HG02885 (cell line): ENCODE data around the gene RNF157.

Experiments used
- ATAC-seq: cut with Tn5 transposase; IDR thresholded peaks from one replicate; pipeline ENCODE4 v1.9.1; 2021; ENCODE audit warnings: mild to moderate bottlenecking; ENCODE audit not compliant: unreplicated experiment, poor library complexity

RNF157 gene

DNA sequence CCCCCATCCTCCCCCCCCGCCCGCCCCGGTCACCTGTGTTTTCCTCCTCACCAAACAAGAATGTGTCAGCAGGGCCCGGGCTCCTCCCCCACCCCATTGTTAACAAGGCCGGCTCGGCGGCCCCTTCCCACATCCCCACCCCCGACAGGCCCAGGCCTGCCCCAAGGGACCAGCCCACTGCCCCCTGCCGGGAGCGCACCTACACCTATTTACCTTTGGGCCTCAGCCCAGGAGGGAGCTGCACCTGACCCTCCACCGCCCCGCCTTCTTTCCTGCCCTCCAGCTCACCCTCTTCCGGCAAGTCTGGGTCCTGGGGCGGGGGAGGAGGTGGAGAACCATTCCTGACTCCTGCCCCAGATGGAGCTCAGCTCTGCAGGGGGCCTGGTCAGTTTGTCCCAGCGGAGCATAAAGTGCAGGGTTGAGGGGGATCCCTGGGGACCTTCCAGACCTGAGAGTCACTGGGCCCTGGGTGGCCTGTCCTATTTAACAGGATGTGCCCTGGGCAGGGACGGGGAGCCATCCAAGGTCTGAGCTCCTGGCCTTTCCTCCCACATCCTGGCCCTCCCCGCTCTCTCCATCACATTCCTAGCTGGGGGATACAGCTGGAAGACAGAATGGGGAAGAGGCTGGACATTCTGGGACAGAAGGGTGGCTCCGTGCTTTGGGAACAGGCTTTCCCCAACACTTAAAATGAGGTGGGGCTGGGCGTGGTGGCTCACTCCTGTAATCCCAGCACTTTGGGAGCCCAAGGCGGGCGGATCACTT, 107.5 kb downstream of the RNF157 start:
- ATAC-seq = no peak

DNA sequence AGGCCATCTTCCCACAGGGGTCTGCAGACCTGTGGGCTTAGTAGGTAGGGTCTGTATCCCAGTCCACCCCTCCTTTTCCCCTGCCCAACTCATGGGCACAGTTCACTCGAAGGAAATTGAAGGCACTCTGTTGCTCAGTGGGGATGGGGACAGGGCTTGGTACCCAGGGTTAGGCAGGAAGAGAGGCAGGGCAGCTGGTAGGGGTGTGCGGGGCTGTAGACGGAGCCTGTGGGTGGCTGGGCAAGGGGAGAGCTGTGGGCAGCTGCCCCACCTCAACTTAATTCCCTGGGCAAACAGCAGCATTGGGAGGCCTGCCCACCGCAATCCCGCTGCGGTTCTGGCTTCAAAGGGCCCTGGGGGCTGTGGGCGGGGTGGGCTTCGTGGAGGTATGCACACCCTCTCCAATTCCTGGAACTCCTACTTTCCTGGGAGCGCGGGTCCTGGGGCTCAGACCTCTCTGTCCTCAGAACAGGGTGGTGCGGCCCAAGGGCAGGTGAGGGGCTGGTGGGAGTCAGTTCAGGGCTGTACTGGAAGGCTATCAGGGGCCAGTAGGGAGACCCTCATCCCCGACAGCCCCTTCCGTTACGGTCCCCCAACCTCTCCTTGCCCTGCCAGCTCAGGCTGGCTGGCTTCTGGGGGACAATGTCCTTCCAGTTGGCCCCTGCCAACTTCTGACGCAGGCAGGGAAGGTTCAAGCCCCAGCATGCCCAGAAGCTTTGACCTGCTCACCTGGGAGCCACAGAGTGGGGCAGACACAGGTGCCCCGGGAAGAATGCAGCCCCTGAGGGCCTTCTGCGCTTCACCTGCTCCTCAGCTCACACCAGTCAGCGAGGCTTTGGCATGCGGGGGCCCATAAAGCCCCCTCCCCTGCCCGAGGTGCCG, 108.4 kb downstream of the RNF157 start:
- ATAC-seq = no peak

DNA sequence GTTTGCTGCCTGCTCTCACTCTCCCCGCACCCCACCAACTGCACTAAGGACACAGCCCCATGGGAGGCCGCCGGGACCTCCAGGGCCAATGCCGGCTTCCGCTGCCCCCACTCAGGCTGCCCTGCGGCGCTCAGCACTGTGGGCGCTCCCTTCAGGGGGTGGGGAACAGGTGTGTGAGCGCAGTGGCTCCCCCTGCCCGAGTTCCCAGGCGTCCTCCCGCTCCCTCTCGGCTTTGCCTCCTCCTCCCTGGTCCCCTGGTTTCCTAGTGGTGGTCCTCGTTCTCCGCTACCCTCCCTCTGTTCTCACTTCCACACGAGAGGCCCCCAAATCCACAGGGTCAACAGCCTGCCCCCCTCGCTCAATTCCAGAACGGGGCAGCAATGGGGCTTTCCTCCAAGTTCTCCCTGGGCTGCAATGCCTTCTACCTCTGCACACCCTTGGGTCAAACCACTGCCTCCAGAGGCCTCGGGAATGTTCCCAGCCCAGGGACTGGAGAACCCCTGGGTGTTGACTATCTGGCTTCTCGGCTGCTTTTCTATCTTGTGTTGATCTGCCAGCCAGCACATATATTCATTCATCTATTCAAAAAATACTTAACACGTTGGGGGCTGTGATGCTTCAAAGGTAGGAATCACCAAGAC, 109.1 kb downstream of the RNF157 start:
- no peak for ATAC-seq

DNA sequence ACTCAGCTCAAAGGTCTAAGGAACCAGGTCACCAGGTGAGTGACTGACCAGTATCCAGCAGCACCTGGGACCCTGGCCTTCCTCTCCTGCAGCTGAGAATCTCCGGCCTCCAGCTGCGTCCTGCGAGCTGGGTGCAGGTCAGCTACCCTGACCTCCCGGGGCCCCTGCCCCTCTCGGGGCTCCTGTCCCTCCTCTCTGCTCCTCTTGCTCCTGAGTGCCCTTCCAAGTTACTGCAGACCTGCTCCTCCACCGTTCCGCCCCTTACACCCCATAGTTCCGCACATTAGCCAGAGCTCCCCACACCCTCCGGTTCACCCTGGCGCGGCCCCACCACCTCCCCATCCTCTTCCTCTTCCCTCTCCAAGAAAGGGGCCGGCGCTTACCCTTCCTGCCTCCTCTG, 109.8 kb downstream of the RNF157 start:
- ATAC-seq = no peak

DNA sequence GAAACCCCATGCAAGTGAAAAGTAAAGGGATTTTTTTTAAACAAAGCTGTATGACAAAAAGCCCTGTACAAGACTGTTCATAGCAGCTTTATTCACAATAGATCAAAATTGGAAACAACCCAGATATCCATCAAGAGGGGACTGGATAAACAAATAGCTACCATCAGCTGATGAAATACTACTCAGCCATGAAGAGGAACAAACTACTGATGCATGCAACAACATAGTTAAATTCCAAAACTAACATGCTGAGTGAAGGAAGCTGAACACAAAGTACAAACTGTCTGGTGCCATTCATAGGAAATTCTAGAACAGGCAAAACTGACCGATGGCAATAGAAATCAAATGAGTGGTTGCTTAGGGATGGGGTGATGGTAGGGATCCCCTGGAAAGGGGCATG, 114.4 kb downstream of the RNF157 start:
- no peak for ATAC-seq

DNA sequence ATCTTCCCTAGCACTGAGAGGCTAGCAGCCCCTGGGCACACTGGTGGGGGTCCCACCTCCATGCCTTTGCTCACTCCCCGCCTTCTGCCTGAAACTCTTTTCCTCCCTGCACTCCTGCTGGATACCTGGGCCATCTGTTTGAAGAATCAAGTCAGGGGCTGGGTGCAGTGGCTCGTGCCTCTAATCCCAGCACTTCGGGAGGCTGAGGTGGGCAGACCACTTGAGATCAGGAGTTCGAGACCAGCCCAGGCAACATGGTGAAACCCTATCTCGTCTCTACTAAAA, 115.0 kb downstream of the RNF157 start:
- ATAC-seq = no peak

DNA sequence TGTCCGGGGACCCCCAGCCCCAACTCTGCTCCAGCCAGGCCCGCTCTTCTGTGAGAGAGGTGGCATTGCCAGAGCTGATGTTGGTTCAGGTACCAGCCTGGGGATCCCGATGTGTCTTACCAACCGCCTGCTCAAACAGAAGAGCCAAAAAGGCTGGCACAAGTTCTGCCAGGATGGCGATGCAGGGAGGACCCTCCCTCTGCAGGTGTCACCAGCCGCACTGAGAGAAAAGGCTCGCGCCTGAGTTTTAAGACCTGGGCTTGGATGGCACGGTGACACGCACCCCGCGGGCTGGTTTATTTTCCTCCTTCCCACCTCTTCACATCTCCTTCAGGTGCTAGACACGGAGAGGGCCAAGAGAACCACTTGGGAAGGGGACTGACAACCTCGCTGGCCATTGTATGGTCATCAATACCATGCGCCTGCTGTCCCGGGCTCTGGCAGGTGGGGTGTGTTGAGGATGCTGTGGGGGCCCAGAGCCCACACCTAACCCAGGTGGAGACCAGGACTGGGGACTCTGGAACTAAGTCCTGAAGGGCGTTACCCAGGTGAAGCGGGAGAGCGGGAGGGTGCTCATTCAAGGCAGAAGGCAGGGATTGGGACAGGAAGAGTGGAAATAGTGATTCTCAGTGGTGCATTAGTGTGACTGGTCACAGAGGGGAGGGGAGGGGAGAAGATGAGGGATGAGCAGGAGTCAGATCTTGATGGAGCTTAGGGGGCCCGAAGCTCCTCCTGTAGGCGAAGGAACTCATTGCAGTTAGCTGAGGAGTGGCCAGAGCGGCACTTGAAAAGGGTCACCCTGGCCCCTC, 115.5 kb downstream of the RNF157 start:
- no peak for ATAC-seq

DNA sequence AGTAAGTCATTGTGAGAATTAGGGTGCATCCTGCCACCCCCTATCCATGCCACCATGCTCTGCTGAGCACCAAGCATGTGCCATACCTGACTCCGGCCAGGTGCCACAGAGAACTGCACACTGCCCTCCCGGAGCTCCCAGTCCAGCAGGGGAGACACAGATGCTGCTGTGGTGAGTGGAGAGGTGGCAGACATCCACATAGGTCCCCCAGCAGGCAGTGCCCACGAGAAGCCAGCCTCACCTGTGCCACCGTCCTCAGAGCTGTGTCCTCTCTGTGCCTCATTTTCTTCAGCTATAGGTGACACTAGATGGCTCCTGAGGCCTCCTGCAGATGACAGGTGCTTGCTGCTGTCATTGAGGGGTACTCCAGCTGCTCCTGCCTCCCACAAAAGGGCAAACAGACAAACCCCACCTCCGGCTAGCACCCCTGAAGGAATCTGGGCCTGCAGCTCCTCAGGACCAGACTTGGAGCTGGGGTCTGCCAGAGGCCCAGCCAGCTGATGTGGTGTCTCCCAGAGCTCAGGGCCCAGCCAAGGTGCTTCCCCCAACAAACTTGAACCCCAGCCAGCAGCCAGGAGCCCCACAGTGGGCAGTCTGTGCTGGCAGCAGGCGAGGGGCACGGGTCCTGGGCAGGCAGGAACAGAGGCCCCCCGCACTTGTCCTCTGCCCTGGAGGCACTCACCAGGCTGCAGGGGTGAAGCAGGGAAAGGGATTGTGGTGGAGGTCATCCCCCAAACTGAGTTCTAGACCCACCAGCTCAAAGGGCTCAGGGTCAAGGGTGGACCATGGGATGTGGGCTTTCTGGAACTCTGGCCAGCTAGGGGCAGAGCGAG, 116.3 kb downstream of the RNF157 start:
- no peak for ATAC-seq

DNA sequence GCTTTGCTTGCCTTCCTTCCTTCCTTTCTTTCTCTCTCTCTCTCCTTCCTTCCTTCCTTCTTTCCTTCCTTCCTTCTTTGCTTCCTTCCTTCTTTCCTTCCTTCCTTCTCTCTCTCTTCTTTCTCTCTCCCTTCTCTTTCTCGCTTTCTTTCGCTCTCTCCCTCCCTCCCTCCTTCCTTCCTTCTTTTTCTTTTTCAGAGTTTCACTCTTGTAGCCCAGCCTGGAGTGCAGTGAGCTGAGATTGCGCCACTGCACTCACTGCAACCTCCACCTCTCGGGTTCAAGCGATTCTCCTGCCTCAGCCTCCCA, 117.1 kb downstream of the RNF157 start:
- ATAC-seq = no peak

DNA sequence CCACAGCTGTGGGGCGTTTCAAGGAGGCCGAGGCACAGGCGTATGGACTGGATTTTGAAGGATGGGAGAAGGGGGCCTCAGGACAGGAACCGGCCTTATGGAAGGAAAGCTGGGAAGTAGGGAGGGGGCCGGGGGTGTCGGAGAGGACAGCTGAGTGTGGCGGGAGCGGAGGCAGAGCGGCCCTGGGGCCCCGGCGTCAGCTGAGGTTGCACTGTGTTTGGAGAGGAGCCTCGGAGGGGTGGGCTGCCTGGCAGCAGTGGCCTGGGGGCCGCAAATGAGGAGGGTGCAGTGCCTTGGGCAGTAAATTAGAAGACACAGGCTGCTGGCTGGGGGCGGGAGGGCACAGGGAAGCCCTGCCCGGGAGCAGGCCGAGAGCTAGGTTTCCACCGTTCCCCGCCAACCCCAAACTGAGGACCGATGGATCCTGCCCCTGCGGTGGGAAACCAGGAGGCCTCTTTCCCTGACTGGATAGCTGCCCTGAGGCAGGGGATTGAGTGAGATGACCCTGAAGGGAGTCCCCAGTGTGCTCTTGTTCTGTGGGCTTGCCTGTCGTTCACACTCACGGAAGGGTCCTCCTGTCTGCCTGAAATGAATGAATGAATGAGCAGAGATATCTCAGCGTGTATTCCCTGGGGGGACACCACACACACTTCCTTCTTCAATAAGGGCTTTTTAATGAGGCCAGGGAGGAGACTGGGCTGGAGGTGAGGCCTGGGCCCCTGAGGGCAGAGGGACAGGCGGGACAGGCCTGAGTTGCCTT, 117.7 kb downstream of the RNF157 start:
- no peak for ATAC-seq

DNA sequence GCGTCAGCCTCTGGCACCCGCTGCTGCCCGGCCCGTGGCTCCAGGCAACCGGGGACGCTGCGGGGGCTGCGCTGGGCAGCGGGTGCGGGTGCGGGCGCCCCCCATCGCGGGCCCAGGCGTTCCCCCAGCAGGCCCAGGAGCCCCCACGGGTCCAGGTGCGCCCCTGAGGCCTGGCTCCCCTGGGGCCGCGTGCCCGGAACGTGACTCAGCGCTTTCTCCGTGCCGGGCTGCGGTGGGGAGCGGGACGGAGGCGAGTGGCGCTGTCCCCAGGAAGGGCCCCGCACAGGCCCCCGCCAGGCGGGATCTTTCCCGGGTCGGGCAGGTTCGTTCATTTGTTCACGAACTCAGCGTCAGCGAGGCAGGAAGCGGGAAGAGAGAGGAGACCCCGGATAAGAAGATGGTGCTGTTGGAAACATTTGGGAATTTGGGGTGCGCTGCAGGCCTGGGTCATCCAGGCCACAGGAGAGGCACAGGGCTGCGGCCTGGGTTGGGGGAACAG, 118.3 kb downstream of the RNF157 start:
- ATAC-seq = no peak

DNA sequence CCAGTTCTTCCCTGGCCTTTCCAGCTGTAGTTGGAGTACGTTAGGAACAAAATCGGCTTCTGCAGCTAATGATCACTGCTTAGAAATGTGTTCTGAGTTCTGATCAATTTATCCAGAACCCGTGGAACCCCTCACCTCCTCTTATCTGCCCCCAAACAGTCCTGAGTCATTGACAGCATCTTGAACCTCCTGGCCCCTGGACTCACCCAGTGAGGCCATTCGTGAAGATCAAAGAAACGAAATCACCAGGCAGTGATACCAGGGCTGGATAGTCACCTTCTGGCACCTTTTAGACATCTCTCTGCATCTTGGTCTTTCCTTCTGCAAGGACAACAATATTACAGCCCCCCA, 119.7 kb downstream of the RNF157 start:
- no peak for ATAC-seq

DNA sequence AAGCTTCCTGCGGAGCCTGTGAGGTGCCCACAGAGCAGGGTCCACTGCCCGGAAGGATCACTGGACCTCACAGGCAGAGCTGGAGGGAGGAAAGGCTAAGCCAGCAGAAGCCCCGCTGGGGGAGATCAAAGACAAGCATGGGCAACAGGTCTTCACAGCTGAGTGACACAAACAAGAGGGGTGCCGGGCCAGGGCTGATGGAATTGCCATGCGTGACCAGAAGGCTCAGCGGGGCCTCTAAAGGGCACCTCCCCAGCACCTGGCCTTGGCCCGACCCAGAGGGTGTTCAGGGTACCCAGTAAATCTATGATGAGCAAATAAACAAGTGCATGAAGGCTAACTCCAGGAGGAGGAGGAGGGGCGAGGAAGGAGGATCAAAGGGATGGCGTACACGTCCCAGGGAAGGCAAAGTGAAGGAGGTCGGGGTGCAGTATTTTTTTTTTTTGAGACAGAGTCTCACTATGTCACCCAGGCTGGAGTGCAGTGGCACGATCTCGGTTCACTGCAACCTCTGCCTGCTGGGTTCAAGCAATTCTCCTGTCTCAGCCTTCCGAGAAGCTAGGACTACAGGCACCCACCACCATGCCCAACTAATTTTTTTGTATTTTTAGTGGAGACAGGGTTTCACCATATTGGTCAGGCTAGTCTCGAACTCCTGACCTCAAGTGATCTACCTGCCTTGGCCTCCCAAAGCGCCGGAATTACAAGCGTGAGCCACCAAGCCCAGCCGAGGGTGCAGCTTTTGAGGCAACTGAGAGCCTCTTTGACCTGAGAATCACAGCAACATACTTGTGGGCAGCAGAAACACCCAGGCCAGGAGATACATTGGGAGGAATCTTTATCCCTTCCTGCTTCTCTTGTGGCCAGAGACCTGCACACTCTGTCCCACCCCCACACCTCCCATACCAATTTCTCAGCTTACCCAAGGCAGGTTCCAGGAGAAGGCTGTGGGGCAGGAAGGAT, 120.6 kb downstream of the RNF157 start:
- ATAC-seq = no peak

DNA sequence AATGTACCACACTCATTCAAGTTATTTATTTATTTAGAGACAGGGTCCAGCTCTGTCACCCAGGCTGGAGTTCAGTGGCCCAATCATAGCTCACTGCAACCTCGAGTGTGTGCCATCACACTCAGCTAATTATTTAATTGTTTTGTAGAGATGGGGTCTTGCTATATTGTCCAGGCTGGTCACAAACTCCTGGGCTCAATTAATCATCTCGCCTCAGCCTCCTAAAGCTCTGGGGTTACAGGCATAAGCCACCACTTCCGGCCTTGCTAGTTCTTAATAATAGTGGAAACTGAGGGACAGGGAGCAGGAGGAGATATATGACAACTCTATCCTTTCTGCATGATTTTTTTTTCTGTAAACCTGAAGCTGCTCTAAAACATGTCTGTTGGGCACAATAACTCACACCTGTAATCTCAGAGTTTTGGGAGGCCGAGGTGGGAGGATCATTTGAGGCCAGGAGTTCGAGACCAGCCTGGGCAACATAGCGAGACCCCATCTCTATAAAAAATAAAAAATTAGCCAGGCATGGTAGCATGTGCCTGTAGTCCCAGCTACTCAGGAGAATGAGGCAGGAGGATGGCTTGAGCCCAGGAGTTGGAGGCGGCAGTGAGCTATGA, 125.0 kb downstream of the RNF157 start:
- ATAC-seq = no peak

DNA sequence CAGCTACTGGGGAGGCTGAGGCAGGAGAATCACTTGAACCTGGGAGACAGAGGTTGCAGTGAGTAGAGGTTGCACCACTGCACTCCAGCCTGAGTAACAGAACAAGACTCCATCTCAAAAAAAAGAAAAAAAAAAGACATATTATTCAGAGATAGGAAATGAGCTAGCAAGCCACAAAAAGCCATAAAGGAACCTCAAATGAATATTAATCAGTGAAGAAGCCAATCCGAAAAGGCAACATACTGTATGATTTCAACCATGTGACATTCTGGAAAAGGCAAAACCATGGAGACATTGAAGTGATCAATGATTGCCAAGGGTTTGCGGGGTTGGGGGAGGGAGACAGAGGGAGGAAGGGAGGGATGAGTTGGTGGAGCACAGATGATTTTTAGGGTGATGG, 128.3 kb downstream of the RNF157 start:
- no peak for ATAC-seq

DNA sequence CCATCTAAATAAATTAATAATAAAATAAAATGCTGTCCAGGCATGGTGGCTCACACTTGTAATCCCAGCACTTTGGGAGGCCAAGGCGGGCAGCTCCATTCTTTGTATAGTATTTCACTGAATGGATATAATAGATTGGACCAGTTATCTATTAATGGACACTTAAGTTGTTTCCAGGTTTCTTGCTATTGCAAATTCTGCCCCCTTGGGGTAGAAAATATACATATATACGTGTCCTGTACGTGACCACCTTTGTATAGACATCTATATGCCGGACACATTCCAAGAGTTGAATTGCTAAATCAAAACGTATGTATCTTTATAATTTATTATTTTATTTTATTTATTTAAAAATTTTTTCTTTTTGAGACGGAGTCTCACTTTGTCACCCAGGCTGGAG, 132.8 kb downstream of the RNF157 start:
- no peak for ATAC-seq

DNA sequence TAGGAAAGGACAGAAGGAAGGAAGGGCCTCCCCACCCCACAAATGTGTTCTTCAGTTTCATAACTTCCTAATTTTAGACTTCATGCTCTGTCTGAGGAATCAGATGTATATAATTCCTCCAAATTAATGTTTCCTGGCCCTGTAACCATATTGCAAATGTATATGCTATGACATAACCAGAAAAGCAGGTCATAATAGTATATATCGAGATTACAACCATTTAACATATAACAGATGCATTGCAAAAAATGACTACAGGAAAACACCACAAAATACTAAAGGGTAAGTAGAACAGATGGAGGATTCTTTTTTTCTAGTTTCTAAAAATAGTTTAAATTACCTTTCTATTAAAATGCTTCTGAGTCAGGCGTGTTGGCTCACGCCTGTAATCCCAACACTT, 133.6 kb downstream of the RNF157 start:
- no peak for ATAC-seq

DNA sequence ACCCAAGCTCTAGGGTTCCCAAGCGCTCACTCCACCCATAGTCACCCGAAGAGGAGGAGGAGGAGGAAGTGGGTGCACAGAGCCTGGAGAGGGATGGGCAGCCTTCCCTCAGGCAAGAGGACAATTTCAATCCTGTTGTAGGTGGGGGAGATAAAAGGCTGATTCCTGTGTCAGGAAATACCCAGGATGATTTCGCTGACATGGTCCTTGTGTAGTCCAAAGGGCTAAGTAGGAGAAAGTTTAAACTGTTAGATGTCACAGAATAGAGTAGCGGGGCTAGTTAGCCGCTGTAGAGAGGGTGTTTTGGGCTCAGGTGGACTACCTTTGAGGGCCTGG, 135.4 kb downstream of the RNF157 start:
- no peak for ATAC-seq
